HG02943 (cell line): Measurements from ENCODE around the gene ZNF674.
A peak's percentile ranks its signal among the peaks of the same experiment; 100 is the strongest.
"Not testable (repeated sequence)": the region's sequence is repeated elsewhere in the genome, so short reads cannot be mapped to it uniquely, and the experiment has no call there.

Source experiments
- ATAC-seq: cut with Tn5 transposase; IDR thresholded peaks from one replicate; pipeline ENCODE4 v1.9.1; 2021; ENCODE audit warnings: mild to moderate bottlenecking, low read depth, moderate library complexity; ENCODE audit not compliant: unreplicated experiment

Gene ZNF674

DNA sequence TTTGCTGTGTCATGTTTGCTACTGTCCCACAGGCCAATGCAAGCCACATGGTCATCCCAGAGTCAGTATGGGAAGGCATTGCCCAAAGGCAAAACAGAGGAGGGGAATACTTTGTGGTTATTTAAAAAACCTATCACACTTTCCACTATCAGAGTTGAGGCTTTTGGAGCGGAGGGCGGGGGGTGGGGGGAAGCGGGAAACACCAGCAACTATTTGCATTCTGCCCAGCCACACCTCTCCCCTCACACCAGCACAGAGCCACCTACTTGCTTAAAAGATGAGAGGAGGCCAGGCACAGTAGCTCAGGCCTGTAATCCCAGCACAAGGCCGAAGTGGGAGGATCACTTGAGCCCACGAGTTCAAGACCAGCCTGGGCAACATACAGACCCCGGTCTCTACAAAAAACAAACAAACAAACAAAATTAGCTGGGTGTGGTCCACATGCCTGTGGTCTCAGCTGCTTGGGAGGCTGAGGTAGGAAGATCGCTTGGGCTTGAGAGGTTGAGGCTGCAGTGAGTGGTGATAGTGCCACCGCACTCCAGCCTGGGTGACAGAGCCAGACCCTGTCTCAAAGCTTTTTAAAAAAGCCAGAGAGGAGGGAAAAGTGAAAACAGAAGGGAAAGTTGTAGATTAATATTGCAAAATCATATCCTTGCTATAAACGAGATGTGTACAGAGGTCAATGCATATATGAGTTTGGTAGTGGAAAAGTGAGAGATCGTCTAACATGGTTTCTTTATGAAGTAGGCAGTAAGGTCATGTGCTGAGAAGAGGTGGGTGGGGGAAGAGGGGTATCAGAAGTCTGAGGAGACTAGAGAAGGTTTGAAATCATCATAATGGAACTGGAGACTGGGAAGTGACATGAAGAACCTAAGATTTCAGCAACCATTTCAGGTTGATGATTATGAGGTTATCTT is 26.5 kb upstream of the ZNF674 start:
- ATAC-seq: no peak

DNA sequence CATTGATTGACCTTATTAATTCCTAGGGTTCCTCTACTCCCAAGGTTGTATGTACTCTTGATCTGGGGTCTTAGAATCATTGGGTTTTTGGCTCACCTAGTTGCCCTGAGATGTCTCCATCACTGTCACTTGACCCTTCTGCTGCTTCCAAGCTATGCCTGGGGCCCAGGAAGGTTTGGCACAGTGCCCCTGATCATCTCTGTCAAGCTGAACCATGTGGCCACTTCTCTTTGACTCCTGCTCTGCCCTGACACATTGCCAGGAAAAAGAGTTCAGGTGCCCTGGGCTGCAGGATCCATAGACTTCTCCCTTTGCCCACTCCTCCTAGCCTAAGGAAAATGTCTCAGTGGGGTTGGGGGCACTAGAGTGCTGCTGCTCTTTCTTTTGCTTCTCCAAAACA is 24.4 kb upstream of the ZNF674 start:
- ATAC-seq: no peak

DNA sequence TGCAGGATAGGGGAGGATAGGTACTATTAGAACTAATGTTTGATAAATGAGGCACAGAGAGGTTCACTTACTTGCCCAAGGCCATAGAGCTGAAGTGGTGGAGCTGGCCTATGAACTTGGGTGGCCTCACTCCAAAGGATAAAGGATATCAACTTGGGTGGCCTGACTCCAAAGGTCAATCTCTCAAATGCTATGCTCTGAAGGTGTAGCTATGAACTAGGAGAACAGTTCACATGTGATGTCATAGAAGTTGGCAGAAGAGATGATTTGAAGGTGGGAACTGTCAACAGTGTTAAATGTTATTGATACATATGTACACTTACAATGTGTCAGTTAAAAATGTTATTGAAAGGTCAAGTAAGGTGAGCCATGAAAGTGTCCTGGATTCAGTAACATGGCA is 22.2 kb upstream of the ZNF674 start:
- ATAC-seq: no peak

- peak; percentile 95 for ATAC-seq
Measured at GRCh38 chrX:46561824-46562657, 16.8 kb upstream of the ZNF674 start.

DNA sequence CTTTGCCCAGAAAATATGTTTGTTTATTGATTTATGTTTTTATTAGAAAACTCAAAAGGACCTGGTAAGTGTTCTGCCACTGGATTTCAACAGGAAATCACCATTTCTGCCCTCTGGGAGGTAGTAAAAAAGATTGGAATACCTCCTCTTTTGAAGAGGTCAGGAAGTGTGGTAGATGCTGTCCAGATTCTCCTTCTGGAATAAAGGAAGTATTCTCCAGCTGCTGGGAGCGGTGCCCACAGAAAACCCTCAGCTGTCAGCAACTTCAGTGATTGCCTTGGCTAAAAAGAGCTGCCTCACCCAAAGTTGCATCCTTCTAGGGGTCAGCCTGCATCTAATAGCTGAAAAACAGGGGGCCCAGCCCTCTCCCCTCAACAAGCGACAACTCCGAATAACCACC is 13.8 kb upstream of the ZNF674 start:
- ATAC-seq: no peak

DNA sequence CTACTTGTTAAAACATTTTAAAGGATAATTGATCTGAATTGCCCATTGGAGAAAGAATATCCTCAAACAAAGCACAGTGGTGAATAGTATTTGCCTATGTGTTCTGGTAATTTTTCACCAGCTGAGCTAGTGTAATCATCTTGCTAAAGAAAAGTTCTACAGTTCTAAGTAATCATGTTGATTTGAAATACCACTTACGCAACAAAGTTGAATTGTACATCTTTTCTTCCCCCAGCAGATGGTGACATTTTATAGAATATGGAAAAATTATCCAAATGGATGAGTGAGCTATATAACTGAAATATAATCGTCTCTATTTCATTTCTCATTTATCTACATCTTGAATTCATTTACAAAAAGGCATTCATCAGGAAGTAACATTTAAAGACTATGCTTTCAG is 9.7 kb upstream of the ZNF674 start:
- ATAC-seq: no peak

DNA sequence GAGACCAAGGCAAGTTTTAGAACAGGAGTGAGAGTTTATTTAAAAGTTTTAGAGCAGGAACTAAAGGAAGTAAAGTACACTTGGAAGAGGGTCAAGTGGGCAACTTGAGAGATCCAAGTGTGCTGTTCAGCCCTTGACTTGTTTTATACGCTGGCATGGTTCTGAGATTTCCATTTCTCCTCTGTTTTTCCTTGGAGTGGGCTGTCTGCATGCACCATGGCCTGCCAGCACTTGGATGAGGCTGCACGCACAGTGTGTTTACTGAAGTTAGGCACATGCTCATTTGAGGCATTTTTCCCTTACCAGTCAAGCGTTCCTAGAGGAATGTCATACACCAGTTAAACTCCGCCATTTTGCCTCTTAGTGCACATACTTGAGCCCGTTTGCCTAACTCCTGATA is 8.7 kb upstream of the ZNF674 start:
- ATAC-seq: no peak

DNA sequence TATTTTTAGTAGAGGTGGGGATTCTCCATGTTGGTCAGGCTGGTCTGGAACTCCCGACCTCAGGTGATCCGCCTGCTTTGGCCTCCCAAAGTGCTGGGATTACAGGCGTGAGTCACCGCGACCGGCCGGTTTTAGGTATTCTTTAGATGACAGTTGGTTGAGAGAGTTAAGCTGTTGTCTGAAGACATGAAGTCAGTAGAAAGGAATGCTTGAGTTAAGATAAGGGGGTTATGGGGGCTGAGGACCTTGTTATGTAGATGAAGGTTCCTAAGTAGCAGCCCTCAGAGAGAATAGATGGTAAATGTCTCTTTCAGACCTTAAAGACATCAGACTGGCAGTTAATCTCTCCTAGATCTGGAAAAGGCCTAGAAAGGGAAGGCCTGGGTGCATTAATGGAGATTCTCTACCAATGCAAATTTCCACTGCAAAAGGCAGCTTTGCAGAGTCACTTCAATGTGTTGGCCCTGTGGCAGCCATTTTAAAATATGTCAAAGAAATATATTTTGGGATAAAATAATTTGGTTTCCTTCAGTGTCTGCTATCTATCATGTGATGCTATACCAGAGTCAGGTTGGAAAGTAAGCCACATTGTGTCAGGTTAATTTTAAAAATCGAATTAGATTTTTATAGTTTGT is 6.4 kb upstream of the ZNF674 start:
- no peak for ATAC-seq

- ATAC-seq: no peak
Measured at GRCh38 chrX:46549914-46550313, 4.7 kb upstream of the ZNF674 start.

- no peak for ATAC-seq
Measured at GRCh38 chrX:46547857-46548256, 2.6 kb upstream of the ZNF674 start.

GRCh38 chrX:46544527-46544926 is 694 bp downstream of the ZNF674 start:
- not testable (repeated sequence) for ATAC-seq

DNA sequence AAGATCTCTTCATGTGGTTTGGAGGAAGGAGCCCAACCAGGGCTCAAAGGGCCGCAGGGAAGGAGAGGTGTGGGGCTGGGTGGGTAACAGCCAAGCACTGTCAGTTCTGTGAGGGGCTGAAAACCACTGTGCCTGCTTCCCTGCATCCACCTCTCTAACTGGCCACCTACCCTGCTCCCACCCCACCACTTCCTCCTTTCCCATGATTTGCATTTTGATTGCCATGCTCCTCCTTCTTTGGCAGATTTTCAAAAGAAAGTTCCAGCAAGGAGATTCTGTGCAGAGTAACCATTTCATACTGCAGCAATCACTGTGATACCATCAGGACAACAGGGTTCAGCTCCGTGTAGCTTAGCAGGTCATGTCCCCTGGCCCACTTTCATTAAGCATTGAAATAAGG is 1.8 kb downstream of the ZNF674 start:
- ATAC-seq: no peak

DNA sequence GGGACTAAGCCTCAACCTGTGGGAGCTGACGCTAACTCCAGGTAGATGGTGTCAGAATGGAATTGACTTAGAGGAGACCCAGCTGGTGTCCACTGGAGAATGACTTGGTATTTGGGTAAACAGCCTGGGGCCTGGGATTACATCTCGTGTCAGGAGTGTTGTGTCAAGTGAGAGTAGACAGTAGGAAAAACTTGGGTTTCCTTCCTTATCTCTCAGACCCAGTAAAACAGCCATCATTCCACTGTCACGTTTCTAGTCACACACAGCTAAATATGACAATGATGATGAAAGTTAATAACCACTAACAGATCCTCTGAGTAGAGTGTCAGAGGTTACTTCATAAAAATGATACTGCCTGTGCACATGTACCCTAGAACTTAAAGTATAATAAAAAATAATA is 13.8 kb downstream of the ZNF674 start:
- no peak for ATAC-seq

- ATAC-seq: not testable (repeated sequence)
Measured at GRCh38 chrX:46530404-46530908, 14.8 kb downstream of the ZNF674 start.

DNA sequence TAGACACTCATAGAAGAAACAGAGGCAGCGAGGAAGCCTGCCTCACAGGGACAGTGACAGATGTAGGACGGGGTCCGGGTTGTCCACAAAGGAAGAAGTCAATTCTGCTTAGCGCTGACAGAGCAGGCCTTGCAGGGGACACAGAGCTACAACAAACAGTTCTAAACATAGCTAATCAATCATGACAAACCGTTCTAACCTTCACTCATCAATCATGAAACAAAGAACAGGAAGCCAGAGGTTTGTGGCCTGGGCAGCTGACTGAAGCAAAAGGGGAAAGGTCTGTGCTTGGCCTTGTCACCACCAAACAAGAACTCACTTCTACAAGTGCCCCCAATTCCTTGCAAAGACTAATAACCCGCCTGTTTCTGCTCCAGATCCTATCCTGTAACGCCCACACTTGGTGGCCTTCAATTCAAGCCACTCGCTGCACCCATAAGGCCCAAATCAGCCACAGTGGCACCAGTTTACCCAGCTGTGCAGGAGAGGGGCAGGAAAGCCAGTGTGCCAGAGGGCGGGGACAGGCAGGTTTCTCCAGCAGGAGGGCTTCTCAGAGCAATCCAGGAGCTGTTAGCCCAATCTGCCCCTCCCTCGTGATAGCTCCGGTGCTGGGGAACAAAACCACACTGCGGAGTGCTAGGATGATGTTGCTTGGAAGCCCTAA is 15.3 kb downstream of the ZNF674 start:
- ATAC-seq: not testable (repeated sequence)

DNA sequence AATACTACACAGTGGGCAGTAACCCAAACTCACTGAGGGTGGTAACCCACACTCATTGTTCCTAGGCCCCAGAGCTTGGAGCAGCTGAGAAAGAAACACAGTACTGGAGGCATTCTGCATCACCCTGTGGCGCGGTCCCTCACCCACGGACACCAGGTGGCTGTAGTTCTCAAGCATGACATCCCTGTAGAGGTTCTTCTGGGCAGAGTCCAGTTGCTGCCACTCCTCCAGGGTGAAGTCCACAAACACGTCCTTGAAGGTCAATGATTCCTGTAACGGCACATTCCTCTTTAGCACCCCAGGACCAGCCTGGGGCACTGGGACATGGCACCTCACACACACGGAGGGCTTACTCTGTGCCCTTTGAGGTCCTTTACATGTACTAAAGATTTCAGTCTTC is 16.6 kb downstream of the ZNF674 start:
- ATAC-seq: not testable (repeated sequence)

- no peak for ATAC-seq
Measured at GRCh38 chrX:46506076-46506475, 39.1 kb downstream of the ZNF674 start.

DNA sequence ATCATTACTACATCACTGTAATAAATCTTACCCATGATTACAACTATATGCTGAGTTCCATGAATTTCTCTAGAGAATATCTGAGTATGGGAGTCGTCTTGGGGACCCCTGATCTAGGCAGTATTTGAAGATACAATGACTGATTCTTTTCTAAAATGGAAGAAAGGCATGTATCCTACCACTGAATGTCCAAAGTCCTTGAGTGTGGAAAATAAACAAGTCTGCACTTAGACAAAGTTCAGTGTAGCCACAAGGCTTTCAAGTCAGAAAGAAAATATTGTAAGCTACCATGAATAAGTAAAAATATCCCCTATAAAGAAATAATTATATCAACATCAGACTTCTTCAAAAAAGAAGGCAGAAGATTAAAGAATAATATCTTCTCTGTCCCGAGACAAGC is 42.4 kb downstream of the ZNF674 start:
- ATAC-seq: no peak

DNA sequence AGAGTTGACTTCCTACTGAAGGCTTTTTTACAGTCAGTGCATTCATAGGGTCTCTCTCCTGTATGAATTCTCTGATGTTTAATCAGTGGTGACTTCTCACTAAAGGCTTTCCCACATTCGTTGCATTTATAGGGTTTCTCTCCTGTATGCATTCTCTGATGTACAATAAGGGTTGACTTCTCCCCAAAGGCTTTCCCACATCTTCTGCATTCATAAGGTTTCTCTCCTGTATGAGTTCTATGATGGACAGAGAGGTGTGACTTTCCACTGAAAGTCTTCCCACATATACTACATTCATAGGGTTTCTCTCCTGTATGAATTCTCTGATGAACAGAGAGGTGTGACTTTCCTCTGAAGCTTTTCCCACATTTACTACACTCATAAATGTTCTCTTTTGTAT is 45.2 kb downstream of the ZNF674 start:
- no peak for ATAC-seq

- ATAC-seq: no peak
Measured at GRCh38 chrX:46488712-46489111, 56.5 kb downstream of the ZNF674 start.
